CD4-positive, CD25-positive, alpha-beta regulatory T cell (primary cell): ENCODE data around the gene SLC2A13. TPM values are rescaled to one million over a fixed set of nuclear protein-coding genes. Genes with fewer than 3 reads are reported as not detected.

Experiments used
- ATAC-seq, 2 donors: fragments of 150-1000 bp; cut with Tn5 transposase; one replicate each; pipeline ENCODE4 v1.10.0; 2021; ENCODE audit warnings: low read depth in 2 of 2, moderate number of reproducible peaks in 2 of 2, moderate library complexity in 1 of 2
- DNase-seq, 3 donors: peaks; one replicate each; pipeline versions ENCODE4 v3.0.0 to v3.0.0-alpha.2; 2012 to 2022; ENCODE audit warnings: mixed read lengths in 1 of 3
- H3K27ac ChIP-seq: one replicate; pipeline ENCODE4 v1.7.0; 2013; ENCODE audit warnings: mild to moderate bottlenecking, low read length; ENCODE audit not compliant: insufficient read depth, poor library complexity, severe bottlenecking
- H3K27me3 ChIP-seq: one replicate; pipeline ENCODE4 v1.7.0; 2013; ENCODE audit warnings: low read length; ENCODE audit not compliant: control insufficient read depth, insufficient read depth
- H3K36me3 ChIP-seq: one replicate; pipeline ENCODE4 v1.7.0; 2013; ENCODE audit warnings: mild to moderate bottlenecking, low read length, moderate library complexity; ENCODE audit not compliant: control insufficient read depth, insufficient read depth
- H3K4me1 ChIP-seq: 2 replicates; pipeline ENCODE4 v1.7.0; 2013; ENCODE audit warnings: mild to moderate bottlenecking, low read length; ENCODE audit not compliant: insufficient read depth, control insufficient read depth, poor library complexity, severe bottlenecking
- H3K4me3 ChIP-seq: one replicate; pipeline ENCODE4 v1.7.0; 2013; ENCODE audit warnings: low read depth, mild to moderate bottlenecking, low read length, moderate library complexity
- H3K9me3 ChIP-seq, 2 experiments: 1 replicate in 1 of 2; 2 replicates in 1 of 2; pipeline ENCODE4 v1.7.0; 2013; ENCODE audit warnings: low read length in 2 of 2, mild to moderate bottlenecking in 1 of 2, moderate library complexity in 1 of 2; ENCODE audit not compliant: control insufficient read depth in 2 of 2
- H3K27ac Mint-ChIP-seq, 3 donors: one replicate each; pipeline ENCODE4 v1.8.0; 2020 to 2022; ENCODE audit warnings: mild to moderate bottlenecking in 3 of 3, mixed read lengths in 3 of 3, moderate library complexity in 2 of 3
- H3K27me3 Mint-ChIP-seq: one replicate; pipeline ENCODE4 v1.8.0; 2022; ENCODE audit warnings: mild to moderate bottlenecking, mixed read lengths
- H3K36me3 Mint-ChIP-seq: one replicate; pipeline ENCODE4 v1.8.0; 2020; ENCODE audit warnings: mixed read lengths
- H3K4me1 Mint-ChIP-seq, 4 donors: one replicate each; pipeline ENCODE4 v1.8.0; 2020 to 2022; ENCODE audit warnings: mixed read lengths in 4 of 4, mild to moderate bottlenecking in 1 of 4
- H3K4me3 Mint-ChIP-seq, 4 donors: one replicate each; pipeline ENCODE4 v1.8.0; 2020 to 2022; ENCODE audit warnings: mild to moderate bottlenecking in 4 of 4, mixed read lengths in 4 of 4, moderate library complexity in 3 of 4
- H3K9me3 Mint-ChIP-seq, 7 donors: one replicate each; pipeline ENCODE4 v1.8.0; 2020 to 2022; ENCODE audit warnings: mixed read lengths in 7 of 7, mild to moderate bottlenecking in 3 of 7, moderate library complexity in 2 of 7
- polyA plus RNA-seq, 4 donors: library from polyadenylated mRNA; unstranded; fragments of 300-500 nt; fragmentation: Illumina TruSeq; gene quantifications; one replicate each; pipeline ENCODE4 v1.2.3, GENCODE V29; 2021
- total RNA-seq: library from RNA; stranded (reverse); gene quantifications from one replicate; pipeline ENCODE4 v1.2.3, GENCODE V29; 2022

Gene SLC2A13
- total and polyA plus RNA-seq, 5 donors from 2014 or later, result 0.96 to 4.4 (median 1.9) TPM

GRCh38 chr12:39846971-39847650, 258.8 kb downstream of the SLC2A13 start:
- Mint-ChIP-seq H3K4me1 (no peaks in the 10 kb centered on the region), H3K4me3 (no peak overlapping the region), H3K27me3 (no peaks in the 10 kb centered on the region), H3K27ac (no peak overlapping the region), H3K9me3 (peaks cover 0 to 4% (median 0%) of the 10 kb centered on the region in 7 donors), H3K36me3 (no peaks in the 10 kb centered on the region)
- Histone ChIP-seq H3K36me3 (no peaks in the 10 kb centered on the region), H3K4me3 (no peak overlapping the region), H3K27ac (no peak overlapping the region), H3K9me3 (no peaks in the 10 kb centered on the region), H3K27me3 (no peaks in the 10 kb centered on the region), H3K4me1 (no peaks in the 10 kb centered on the region)
- ATAC-seq (no peak), DNase-seq (no peak)

DNA sequence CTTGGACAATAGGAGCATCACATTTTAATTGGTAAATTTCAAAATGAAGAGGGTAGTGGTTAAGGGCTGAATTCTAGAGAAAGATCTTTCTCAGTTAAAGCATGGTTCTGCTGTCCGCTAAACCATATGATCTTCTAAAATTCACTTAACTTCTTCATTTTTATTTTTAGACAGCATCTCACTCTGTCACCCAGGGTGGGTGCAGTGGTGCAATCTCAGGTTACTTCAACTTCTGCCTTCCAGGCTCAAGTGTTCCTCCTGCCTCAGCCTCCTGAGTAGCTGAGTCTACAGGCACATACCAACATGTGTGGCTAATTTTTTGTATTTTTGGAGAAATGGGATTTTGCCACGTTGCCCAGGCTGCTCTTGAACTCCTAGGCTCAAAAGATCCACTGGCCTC, 259.6 kb downstream of the SLC2A13 start:
- peaks cover 0 to 4% (median 0%) of the 10 kb centered on the region in 7 donors for H3K9me3 Mint-ChIP-seq
- H3K27ac ChIP-seq, result no peak overlapping the region
- no peaks in the 10 kb centered on the region for H3K4me1 Mint-ChIP-seq
- H3K27me3 ChIP-seq, result no peaks in the 10 kb centered on the region
- no peak overlapping the region for H3K4me3 Mint-ChIP-seq
- no peaks in the 10 kb centered on the region for H3K36me3 ChIP-seq
- no peaks in the 10 kb centered on the region for H3K27me3 Mint-ChIP-seq
- no peaks in the 10 kb centered on the region for H3K36me3 Mint-ChIP-seq
- ATAC-seq, result no peak
- H3K4me3 ChIP-seq, result no peak overlapping the region
- DNase-seq, result no peak
- no peaks in the 10 kb centered on the region for H3K4me1 ChIP-seq
- H3K9me3 ChIP-seq, result no peaks in the 10 kb centered on the region
- H3K27ac Mint-ChIP-seq, result no peak overlapping the region

DNA sequence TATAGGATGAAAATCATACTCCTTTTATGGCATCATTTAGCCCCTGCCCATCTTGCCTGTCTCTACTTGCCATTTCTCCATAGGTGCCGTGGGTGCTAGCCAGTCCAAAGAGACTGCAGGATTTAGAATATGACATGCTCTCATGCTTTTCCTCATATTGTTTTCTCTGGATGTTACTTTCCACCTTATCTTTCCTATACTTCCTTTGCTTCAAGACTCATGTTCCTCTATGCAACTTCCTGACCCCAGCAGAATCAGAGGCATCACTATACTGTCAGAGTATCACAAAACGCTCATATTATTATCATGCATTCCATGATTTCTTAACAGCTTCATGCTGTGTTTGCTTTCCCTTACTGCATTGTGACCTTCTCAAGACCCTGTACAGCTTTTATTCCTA, 265.5 kb downstream of the SLC2A13 start:
- ATAC-seq, result no peak

GRCh38 chr12:39839072-39839471, 266.8 kb downstream of the SLC2A13 start:
- no peaks in the 10 kb centered on the region for H3K36me3 Mint-ChIP-seq
- H3K4me3 Mint-ChIP-seq, result no peak overlapping the region
- no peaks in the 10 kb centered on the region for H3K36me3 ChIP-seq
- H3K27ac ChIP-seq, result no peak overlapping the region
- DNase-seq, result no peak
- H3K27me3 Mint-ChIP-seq, result no peaks in the 10 kb centered on the region
- no peak overlapping the region for H3K27ac Mint-ChIP-seq
- no peaks in the 10 kb centered on the region for H3K27me3 ChIP-seq
- no peak overlapping the region for H3K4me3 ChIP-seq
- H3K4me1 ChIP-seq, result no peaks in the 10 kb centered on the region
- H3K9me3 Mint-ChIP-seq, result peaks cover 0 to 1% (median 0%) of the 10 kb centered on the region in 7 donors
- no peak for ATAC-seq
- no peaks in the 10 kb centered on the region for H3K4me1 Mint-ChIP-seq
- no peaks in the 10 kb centered on the region for H3K9me3 ChIP-seq

More for the DNA sequence above, 265.5 kb downstream of the SLC2A13 start:
- no peaks in the 10 kb centered on the region for H3K36me3 Mint-ChIP-seq
- H3K4me3 ChIP-seq, result no peak overlapping the region
- no peak overlapping the region for H3K27ac ChIP-seq
- no peaks in the 10 kb centered on the region for H3K27me3 ChIP-seq
- H3K27me3 Mint-ChIP-seq, result no peaks in the 10 kb centered on the region
- no peak for DNase-seq
- H3K9me3 ChIP-seq, result no peaks in the 10 kb centered on the region
- H3K27ac Mint-ChIP-seq, result no peak overlapping the region
- peaks cover 0 to 1% (median 0%) of the 10 kb centered on the region in 7 donors for H3K9me3 Mint-ChIP-seq
- H3K4me1 Mint-ChIP-seq, result no peaks in the 10 kb centered on the region
- H3K4me1 ChIP-seq, result no peaks in the 10 kb centered on the region
- H3K36me3 ChIP-seq, result no peaks in the 10 kb centered on the region
- H3K4me3 Mint-ChIP-seq, result no peak overlapping the region

- Mint-ChIP-seq H3K27ac (no peak overlapping the region), H3K27me3 (no peaks in the 10 kb centered on the region), H3K36me3 (no peaks in the 10 kb centered on the region), H3K4me1 (no peaks in the 10 kb centered on the region), H3K9me3 (peaks cover 0 to 1% (median 0%) of the 10 kb centered on the region in 7 donors), H3K4me3 (no peak overlapping the region)
- Histone ChIP-seq H3K9me3 (no peaks in the 10 kb centered on the region), H3K4me3 (no peak overlapping the region), H3K27ac (no peak overlapping the region), H3K4me1 (no peaks in the 10 kb centered on the region), H3K27me3 (no peaks in the 10 kb centered on the region), H3K36me3 (no peaks in the 10 kb centered on the region)
- ATAC-seq (no peak), DNase-seq (no peak)
Measured at GRCh38 chr12:39835517-39836489, 270.1 kb downstream of the SLC2A13 start.

- Mint-ChIP-seq H3K9me3 (peaks cover 0 to 7% (median 0%) of the 10 kb centered on the region in 7 donors), H3K27me3 (no peaks in the 10 kb centered on the region), H3K4me1 (no peaks in the 10 kb centered on the region), H3K4me3 (no peak overlapping the region), H3K27ac (no peak overlapping the region), H3K36me3 (no peaks in the 10 kb centered on the region)
- Histone ChIP-seq H3K4me1 (no peaks in the 10 kb centered on the region), H3K27me3 (no peaks in the 10 kb centered on the region), H3K36me3 (no peaks in the 10 kb centered on the region), H3K9me3 (no peaks in the 10 kb centered on the region), H3K27ac (no peak overlapping the region), H3K4me3 (no peak overlapping the region)
- DNase-seq (no peak), ATAC-seq (no peak)
Measured at GRCh38 chr12:39831587-39832315, 274.1 kb downstream of the SLC2A13 start.

- H3K36me3 Mint-ChIP-seq, result no peaks in the 10 kb centered on the region
- H3K4me1 Mint-ChIP-seq, result no peaks in the 10 kb centered on the region
- DNase-seq, result no peak
- no peaks in the 10 kb centered on the region for H3K36me3 ChIP-seq
- no peak overlapping the region for H3K27ac ChIP-seq
- no peaks in the 10 kb centered on the region for H3K9me3 ChIP-seq
- no peak overlapping the region for H3K4me3 Mint-ChIP-seq
- no peaks in the 10 kb centered on the region for H3K27me3 Mint-ChIP-seq
- no peaks in the 10 kb centered on the region for H3K4me1 ChIP-seq
- no peak overlapping the region for H3K4me3 ChIP-seq
- H3K27ac Mint-ChIP-seq, result no peak overlapping the region
- H3K27me3 ChIP-seq, result no peaks in the 10 kb centered on the region
- no peak for ATAC-seq
- H3K9me3 Mint-ChIP-seq, result peaks cover 0 to 7% (median 0%) of the 10 kb centered on the region in 7 donors
Measured at GRCh38 chr12:39830852-39831520, 274.9 kb downstream of the SLC2A13 start.
